ENCODE results near the gene RASL10B. TPM values are rescaled to one million over a fixed set of nuclear protein-coding genes. Genes with fewer than 3 reads are reported as not detected.

Gene RASL10B
- total RNA-seq, 4 donors from 2014 or later, result 0.94 to 14.5 (median 3.5) TPM

GRCh38 chr17:35716173-35716572, 15.3 kb upstream of the RASL10B start:
- intact Hi-C loops (cut with DNase I), result no loop called here
- WGBS, 2 donors, result 83 to 88% methylated on average over 3 of the region's 3 CpGs
- no peak for TF ChIP-seq CTCF (IDR thresholded peaks at IDR 0.05)
- no peak for TF ChIP-seq POLR2A (IDR thresholded peaks at IDR 0.05)
- H3K4me1 ChIP-seq, result peaks cover 22 to 35% of the 10 kb centered on the region in 2 donors
- no peak for DNase-seq
- H3K4me3 ChIP-seq (replicated peaks in 1 of 3), result no peak overlapping the region
- H3K27ac ChIP-seq, result peak overlapping the region; percentile 53 to 77 (median 56)
- H3K9me3 ChIP-seq, result no peaks in the 10 kb centered on the region
- H3K36me3 ChIP-seq, result no peaks in the 10 kb centered on the region
- H3K27me3 ChIP-seq, result no peaks in the 10 kb centered on the region

GRCh38 chr17:35716897-35717465, 14.5 kb upstream of the RASL10B start:
- Histone ChIP-seq H3K9me3 (no peaks in the 10 kb centered on the region), H3K36me3 (no peaks in the 10 kb centered on the region), H3K4me1 (peaks cover 22 to 35% of the 10 kb centered on the region in 2 donors), H3K27ac (peak overlapping the region; percentile 53 to 82 (median 79)), H3K4me3 (replicated peaks in 1 of 3) (no peak overlapping the region), H3K27me3 (no peaks in the 10 kb centered on the region)
- intact Hi-C loops (cut with DNase I), result no loop called here
- 56 to 70% methylated on average over 4 of the region's 4 CpGs for WGBS, 2 donors
- TF ChIP-seq POLR2A (IDR thresholded peaks at IDR 0.05), result no peak
- TF ChIP-seq CTCF (IDR thresholded peaks at IDR 0.05), result no peak
- peak; percentile 37 to 60 for DNase-seq

GRCh38 chr17:35717475-35717874, 14.0 kb upstream of the RASL10B start:
- intact Hi-C loops (cut with DNase I), result no loop called here

GRCh38 chr17:35723735-35724134, 7.7 kb upstream of the RASL10B start:
- Histone ChIP-seq H3K27me3 (no peaks in the 10 kb centered on the region), H3K4me3 (replicated peaks in 1 of 3) (no peak overlapping the region), H3K36me3 (peaks cover 19 to 25% of the 10 kb centered on the region in 2 donors), H3K9me3 (no peaks in the 10 kb centered on the region), H3K27ac (no peak overlapping the region), H3K4me1 (peaks cover 10 to 18% of the 10 kb centered on the region in 2 donors)
- TF ChIP-seq CTCF (IDR thresholded peaks at IDR 0.05) (no peak), POLR2A (IDR thresholded peaks at IDR 0.05) (no peak)
- no peak for DNase-seq
- whole genome bisulfite sequencing, 2 donors, result 95 to 98% methylated on average over 2 of the region's 2 CpGs
- intact Hi-C loops (cut with DNase I), result no loop called here

More at GRCh38 chr17:35717475-35717874, 14.0 kb upstream of the RASL10B start:
- DNase-seq, result no peak
- Histone ChIP-seq H3K9me3 (no peaks in the 10 kb centered on the region), H3K27ac (peak overlapping the region; percentile 53 to 82 (median 79)), H3K36me3 (no peaks in the 10 kb centered on the region), H3K4me3 (replicated peaks in 1 of 3) (no peak overlapping the region), H3K4me1 (peaks cover 22 to 35% of the 10 kb centered on the region in 2 donors), H3K27me3 (no peaks in the 10 kb centered on the region)
- 75% methylated on average over 2 of the region's 2 CpGs for WGBS, 2 donors
- TF ChIP-seq CTCF (IDR thresholded peaks at IDR 0.05) (no peak), POLR2A (IDR thresholded peaks at IDR 0.05) (no peak)

GRCh38 chr17:35725058-35725457, 6.4 kb upstream of the RASL10B start:
- Histone ChIP-seq H3K36me3 (peaks cover 19 to 25% of the 10 kb centered on the region in 2 donors), H3K9me3 (no peaks in the 10 kb centered on the region), H3K4me3 (replicated peaks in 1 of 3) (no peak overlapping the region), H3K27ac (no peak overlapping the region), H3K4me1 (peaks cover 10 to 18% of the 10 kb centered on the region in 2 donors), H3K27me3 (no peaks in the 10 kb centered on the region)
- intact Hi-C loops (cut with DNase I), result no loop called here
- DNase-seq, result no peak
- no peak for TF ChIP-seq CTCF (IDR thresholded peaks at IDR 0.05)
- TF ChIP-seq POLR2A (IDR thresholded peaks at IDR 0.05), result no peak
- WGBS, 2 donors, result 95 to 100% methylated on average over 4 of the region's 4 CpGs

All from thyroid gland (tissue), 4 donors.